Putamen (tissue), 1 donor: ENCODE measurements around the gene IFI27L2.

ENCODE experiments used
- DNase-seq: peaks from one replicate; pipeline ENCODE4 v3.0.0-alpha.2; 2016; ENCODE audit warnings: low spot score

Gene IFI27L2

DNA sequence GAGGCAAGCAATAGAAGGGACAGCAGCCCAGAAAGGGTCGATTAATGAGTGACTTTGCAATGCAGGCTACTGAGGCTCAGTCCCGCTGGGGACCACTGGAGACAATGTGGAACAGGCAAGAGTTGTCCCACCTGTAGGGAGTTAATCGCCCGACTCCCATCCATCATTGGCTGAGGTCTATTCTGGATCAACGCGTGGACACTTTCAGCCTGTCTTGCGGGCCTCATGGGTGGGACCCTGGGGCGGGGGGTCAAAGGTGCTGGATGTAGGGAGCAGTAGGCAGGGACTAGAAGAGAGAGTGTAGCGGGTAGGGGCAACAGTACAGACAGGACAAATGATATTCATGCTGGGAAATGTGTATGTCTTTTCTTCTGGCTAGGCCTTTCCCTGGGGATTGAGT lies 6.1 kb downstream of the IFI27L2 start:
- DNase-seq = no peak

GRCh38 chr14:94122438-94122837 lies 7.0 kb downstream of the IFI27L2 start:
- DNase-seq = no peak

- DNase-seq = no peak
Measured at GRCh38 chr14:94121485-94121884, 7.9 kb downstream of the IFI27L2 start.

DNA sequence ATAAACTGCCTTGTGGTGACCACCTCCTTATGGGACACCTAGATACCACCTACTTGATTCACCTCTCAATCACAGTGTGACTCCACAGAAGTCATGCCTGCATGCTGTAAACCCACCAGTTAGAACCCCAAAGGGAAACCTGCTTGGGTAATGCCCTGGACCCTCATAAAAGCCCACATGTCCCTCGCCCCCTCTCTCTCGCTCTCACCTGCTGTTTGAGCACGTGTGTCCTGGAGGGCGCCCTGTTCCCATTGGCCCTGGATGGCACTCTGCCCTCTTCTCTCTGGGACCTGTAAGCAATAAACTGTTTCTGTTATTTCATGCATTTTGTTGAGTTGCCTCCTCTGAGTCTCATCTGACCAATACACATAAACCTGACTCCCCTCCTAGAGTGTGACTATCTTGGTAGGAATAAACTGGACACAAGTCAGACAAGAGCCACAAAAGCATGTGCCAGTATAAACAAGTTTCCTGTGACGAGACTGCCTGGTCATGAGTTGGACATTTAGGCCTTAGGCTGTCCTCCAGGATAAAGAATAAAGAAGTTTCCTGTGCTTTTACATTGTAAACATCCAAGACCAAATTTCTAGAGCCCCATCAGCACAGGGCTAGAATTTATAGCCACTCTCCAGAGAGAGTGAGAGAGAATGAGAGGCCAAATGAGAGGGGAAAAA lies 8.6 kb downstream of the IFI27L2 start:
- no peak for DNase-seq

DNA sequence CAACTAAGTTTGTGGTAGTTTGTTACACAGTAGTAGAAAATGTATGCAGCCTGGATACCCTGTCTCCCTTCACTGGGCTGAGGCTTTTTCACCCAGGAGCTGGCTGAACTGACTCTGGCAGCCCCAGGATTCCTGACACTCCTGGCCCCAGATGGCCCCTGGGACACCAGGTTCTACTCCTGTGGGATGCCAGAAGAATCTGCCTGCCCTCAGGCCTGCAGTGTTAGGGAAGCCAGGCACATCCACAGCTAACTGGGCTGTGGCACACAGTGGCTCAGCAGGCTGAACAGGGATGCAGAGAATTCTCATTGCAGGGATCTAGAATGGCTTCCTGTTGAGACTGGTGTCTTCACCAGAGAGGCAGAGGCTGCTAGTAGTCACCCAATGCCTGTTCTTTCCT lies 10.3 kb downstream of the IFI27L2 start:
- no peak for DNase-seq

GRCh38 chr14:94117856-94118255 lies 11.5 kb downstream of the IFI27L2 start:
- DNase-seq = no peak

GRCh38 chr14:94116701-94117100 lies 12.7 kb downstream of the IFI27L2 start:
- no peak for DNase-seq

DNA sequence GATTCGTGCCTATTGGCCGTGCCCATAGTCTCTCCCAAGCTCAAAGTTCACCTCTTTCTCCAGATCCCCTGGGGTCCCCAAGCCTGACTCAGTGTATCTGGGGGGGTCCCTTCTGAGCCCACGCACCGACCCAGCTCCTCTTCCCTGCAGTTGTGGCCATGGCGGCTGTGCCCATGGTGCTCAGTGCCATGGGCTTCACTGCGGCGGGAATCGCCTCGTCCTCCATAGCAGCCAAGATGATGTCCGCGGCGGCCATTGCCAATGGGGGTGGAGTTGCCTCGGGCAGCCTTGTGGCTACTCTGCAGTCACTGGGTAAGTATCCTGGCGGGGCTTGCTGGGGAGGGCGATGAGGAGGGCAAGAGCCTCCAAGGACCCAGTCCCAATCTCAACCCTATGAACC lies 13.8 kb downstream of the IFI27L2 start:
- no peak for DNase-seq

DNA sequence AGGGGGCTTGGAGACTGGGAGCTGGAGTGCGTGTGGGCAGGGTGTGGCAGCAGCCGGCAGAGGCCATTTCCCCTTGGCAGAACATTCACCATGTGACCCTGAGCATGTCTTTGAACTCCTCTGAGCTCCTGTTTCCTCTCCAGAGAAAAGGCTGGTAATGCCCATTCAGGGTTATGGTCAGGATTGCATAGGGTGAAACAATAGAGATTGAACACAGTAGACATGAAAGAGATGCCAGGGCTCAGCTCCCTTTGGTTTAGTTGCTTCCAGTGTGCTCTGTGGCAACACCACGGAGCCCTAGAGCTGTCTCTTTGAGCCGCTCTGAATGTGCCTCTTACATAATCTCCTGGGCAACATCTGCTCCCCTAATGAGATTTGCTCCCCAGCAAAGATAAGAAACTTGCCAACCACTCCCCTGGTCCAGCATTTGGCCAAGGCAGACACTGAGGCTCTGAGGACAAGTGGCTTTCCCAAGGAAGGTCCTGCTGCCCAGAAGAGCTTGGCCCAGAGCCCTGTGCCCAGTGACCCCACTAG lies 14.3 kb downstream of the IFI27L2 start:
- DNase-seq = no peak

DNA sequence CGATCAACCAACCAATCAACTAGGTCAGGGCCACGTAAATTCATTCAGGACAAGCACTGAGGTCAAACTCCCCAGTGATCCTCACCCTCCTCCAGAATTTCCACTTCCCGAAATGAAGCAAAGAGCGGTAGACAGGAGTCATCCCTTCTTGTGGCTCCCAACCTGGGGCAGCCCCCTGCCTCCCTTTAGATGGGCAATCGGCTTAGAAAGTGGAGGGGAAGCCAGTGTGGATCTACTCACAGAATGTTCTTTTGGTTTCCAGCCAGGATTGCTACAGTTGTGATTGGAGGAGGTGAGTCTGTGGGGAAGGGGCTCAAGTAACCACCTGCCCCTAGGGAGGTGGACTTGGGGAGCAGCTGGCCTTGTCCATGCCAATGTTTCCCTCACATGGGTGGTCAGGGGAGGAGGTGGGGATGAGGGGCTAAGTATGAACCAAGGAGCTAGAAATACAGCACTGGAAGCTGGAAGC lies 14.8 kb downstream of the IFI27L2 start:
- no peak for DNase-seq

DNA sequence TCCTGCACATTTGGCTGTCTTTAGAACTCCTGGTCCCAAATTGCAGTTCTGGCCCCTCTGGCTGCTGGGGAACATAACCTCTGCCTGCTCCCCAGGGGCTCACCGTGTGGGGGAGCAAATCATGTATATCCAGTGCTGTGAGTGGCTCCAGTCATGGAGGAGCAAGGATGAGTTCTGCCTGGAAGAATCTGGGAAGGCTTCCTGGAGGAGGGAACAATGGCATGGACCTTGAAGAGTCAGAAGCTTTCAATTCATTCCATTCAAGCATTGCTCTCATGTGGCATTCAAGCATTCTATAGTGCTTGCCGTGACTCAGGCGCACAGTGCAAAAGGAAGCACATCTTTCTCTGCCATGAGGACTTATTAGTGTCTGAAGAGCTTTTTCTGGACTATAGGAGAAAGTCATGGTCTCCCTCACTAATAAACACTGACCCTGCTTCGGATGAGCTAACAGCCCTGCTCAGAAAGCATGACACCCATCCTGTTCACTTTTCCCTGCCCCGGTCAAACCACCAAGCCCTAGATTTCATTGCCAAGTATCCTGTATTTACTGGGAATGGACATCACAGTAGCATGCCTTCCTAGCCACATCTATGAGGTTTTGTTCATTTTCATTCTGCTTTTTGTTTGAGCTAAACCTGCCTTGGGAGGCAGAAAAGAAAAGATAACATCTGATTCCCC lies 15.4 kb downstream of the IFI27L2 start:
- no peak for DNase-seq

DNA sequence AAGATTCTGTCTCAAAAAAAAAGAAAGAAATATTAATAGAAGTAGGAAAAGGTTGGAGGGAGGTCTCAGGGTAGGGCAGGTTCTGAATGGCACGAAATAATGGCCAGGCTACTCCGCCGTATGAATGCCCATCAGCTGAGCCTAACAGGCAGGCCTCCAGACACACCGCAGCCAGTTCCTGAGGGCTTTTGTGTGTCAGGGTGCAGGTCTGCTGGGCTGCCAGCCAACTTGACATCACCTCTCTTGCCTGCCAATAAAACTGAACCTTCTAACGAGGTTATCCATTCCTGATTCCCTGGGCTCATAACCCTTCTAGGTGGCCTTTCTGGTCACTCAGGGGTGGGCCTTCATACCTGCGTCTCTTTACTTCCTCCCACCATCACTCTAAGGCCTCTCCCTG lies 15.9 kb downstream of the IFI27L2 start:
- DNase-seq = no peak

DNA sequence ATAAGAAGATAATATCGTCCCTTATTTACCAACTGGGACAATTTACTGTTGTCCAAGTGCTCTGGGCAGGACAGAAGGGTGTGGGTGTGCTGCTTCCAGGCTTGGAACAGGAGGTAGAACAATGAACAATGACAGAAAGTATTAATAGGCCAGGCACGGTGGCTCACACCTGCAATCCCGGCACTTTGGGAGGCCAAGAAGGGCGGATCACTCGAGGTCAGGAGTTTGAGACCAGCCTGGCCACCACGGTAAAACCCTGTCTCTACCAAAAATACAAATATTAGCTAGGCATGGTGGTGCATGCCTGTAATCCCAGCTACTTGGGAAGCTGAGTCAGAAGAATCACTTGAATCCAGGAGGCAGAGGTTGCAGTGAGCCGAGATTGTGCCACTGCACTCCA lies 16.3 kb downstream of the IFI27L2 start:
- no peak for DNase-seq

- no peak for DNase-seq
Measured at GRCh38 chr14:94112513-94113063, 16.8 kb downstream of the IFI27L2 start.

DNA sequence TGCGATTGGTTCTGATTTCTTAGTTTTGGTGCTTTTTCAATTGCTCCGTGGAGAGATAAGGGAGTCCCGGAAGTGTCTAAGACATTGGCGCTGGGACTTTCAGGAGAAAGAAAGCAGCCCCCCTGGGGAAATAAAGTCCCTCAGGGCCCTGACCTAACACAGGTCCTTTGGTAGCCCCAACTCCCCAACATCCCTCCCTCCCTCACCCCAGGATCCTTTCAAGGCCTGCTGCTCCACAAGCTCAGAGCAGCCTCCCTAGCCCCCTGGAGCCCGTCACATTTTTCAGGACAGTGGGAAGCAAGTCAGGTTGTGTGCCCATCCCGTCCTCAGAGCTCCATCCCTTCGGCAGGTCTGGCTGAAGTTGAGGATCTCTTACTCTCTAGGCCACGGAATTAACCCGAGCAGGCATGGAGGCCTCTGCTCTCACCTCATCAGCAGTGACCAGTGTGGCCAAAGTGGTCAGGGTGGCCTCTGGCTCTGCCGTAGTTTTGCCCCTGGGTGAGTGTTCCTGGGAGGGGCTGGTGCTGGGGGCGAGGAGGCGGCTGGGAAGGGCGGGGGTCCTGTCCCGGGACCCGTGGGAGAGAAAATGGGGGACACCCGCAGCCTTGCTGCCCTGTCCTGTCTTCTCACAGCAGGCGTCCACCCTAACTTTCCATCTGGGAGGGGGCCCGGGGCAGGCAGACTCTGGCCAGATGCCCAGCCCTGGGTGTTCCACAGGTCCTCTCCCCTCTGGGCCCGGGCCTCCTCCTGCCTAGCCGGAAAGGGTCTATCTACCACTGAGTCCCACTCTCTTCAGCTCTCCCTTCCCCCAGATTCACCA lies 17.9 kb downstream of the IFI27L2 start:
- no peak for DNase-seq

DNA sequence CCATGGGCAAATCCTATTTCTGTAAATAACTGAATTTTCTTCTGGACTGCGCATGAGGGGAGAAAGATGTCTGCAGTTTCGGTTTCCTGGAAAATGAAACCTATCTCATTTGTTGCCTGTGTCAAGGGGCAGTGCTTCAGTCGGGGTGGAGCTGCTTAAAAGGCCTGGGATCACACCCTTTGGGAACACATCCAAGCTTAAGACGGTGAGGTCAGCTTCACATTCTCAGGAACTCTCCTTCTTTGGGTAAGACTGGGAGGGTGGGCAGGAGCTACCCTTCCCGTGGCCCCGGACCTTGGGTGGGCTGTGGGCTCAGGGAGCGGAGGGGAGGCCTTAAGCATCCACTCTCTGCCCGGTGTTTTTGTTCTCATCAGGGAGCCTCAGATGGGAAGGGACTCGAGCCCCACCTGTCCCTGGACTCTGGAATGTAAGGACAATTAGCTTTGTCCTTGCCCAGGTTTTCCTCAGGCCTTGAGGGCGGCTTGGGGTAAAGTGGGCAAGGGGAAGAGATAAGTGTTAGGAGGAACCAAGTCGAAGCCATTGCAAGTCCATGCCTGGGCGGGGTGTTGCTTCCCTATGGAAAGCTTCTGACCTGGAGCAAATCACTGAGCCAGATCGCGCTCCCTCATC lies 18.7 kb downstream of the IFI27L2 start, which contains the start of gene IFI27:
TSS of gene IFI27 (plus strand) at position 185 of the 630 bp plus-strand sequence.
- peak; percentile 15 for DNase-seq

GRCh38 chr14:94109915-94110250 lies 19.5 kb downstream of the IFI27L2 start:
- no peak for DNase-seq

- DNase-seq = no peak
Measured at GRCh38 chr14:94104731-94105130, 24.7 kb downstream of the IFI27L2 start.

GRCh38 chr14:94103554-94104150 lies 25.8 kb downstream of the IFI27L2 start:
- no peak for DNase-seq

DNA sequence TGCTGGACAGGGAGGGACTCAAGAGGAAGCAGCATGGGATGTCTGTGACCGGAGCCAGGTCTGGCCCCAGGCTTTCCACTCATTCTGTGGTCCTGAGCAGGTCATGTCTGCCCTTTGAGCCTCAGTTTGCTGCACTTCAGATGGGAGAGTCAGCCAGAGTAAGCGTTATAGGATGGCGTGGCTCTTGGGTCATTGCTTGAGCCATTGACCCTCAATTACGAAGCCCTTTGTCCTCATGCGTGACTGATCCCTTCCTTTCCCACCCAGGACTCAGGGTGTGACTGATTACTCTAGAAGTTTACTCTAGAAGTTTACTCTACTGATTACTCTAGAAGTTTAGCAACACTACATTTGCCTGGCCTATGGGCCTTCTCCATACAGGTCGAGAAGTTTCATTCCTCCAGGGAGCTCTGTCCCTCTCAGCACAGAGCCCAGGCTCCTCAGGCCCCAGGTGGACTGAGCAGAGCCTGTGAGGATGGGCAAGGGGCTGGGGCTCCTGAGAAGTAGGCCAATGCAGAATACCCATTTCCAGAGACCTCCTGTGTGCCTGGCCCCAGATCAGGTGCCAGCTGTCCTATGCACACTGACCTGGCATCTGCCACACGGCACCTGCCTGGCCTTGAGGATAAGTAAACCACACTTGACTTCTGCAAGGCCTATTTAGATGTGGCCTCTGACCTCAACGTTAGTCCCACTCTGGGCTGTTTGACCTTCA lies 26.5 kb downstream of the IFI27L2 start:
- DNase-seq = no peak

GRCh38 chr14:94101748-94102147 lies 27.7 kb downstream of the IFI27L2 start:
- DNase-seq = no peak
